GM08714 (cell line): Measurements from ENCODE around the gene PER1.

Experiments
- H3K4me3 ChIP-seq: fragments of 200-500 bp; sonication (Bioruptor generic); 2 replicates; pipeline ENCODE4 v1.5.1; 2014; ENCODE audit warnings: mild to moderate bottlenecking, low read length, inconsistent platforms
- ZNF274 ChIP-seq: IDR thresholded peaks from 2 replicates; pipeline ENCODE4 v1.6.1; 2012; ENCODE audit warnings: mild to moderate bottlenecking, low read depth, low read length

PER1 gene

DNA sequence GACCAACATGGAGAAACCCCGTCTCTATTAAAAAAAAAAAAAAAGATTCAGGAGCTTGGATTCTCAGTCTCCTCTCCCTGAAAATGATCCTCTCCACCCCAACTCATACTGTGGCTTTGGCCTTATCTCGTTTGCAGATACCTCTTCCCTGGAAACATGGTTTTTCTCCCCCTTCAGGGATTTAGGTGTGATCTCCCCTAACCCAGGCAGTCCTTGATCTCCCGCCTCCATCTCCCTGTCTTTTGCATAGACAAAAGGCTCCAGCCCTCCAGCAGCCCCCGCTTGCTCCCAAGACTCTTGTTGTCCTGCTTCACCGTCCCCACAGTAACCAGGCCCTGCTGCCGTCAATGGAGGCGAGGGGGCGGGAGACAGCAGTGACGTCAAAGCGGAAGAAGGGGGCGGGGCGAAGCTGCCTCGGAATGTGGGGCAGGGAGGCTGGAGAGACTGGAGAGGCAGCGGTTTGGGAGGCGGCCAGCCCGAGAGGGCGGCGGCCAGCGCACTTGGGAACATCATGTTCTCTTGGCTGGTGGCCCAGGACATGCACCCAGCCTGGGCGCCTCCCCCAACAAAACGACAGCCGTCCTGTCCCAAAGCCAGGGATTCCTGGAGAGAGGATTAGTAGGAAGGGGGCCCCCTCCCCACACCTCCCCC is 1.9 kb upstream of the PER1 start:
- no peak for TF ChIP-seq ZNF274
- H3K4me3 ChIP-seq: no peak overlapping the region; the same call in 1 of the 2 replicates

- no peak overlapping the region; the same call in 1 of the 2 replicates for H3K4me3 ChIP-seq
- no peak for TF ChIP-seq ZNF274
Observed at GRCh38 chr17:8153525-8153956, 1.3 kb upstream of the PER1 start.

GRCh38 chr17:8153031-8153451 is 837 bp upstream of the PER1 start:
- no peak for TF ChIP-seq ZNF274
- no peak overlapping the region for H3K4me3 ChIP-seq

GRCh38 chr17:8151641-8152111 is 528 bp downstream of the PER1 start:
- peak overlapping the region; percentile 73 for H3K4me3 ChIP-seq
- TF ChIP-seq ZNF274: no peak

- TF ChIP-seq ZNF274: no peak
- peak overlapping the region; percentile 73; the same call in 1 of the 2 replicates for H3K4me3 ChIP-seq
Observed at GRCh38 chr17:8151120-8151640, 1.0 kb downstream of the PER1 start.

DNA sequence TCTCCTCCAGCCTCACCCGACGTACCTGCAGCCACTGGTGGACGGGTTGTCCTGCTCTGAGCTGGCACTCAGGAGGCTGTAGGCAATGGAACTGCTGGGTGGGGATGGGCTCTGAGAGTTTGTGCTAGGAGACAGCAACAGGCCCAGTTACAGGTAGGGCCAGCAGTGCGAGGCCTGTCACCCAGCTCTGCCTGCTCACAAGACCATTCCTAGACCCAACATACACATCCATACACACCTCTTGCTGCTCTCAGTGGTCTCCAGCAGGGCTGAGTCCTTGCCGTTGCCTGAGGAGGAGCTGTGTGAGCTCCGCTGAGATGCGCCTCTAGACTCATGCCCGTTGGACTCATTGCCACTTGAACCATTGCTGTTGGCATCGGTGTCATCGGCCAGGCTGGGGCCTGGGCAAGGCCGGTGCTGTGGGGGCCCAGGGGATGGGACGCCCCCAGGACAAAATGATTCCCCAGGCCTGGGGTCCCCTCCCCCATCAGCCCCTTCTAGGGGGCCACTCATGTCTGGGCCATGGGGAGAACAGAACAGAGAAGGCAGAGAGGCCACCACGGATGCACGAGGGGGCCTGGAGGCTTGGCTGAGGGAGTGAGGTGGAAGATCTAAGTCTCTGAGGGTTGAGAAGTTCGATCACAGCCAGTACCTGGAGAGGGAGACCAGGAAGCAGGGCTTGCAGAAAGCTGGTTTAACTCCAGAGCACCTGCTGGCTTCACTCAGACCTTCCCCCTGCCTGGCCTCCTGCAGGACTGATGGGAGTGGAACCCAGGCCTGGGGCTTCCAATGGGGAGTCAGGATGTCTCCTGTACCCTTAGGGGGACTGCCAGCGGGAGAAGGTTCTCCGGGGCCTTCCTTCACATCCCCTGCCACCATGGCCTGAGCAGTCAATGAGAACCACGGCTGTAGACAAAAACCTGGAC is 1.7 kb downstream of the PER1 start:
- no peak for TF ChIP-seq ZNF274
- H3K4me3 ChIP-seq: peak overlapping the region; percentile 39; the same call in 1 of the 2 replicates

GRCh38 chr17:8149419-8150193 is 2.6 kb downstream of the PER1 start:
- H3K4me3 ChIP-seq: no peak overlapping the region
- TF ChIP-seq ZNF274: no peak

DNA sequence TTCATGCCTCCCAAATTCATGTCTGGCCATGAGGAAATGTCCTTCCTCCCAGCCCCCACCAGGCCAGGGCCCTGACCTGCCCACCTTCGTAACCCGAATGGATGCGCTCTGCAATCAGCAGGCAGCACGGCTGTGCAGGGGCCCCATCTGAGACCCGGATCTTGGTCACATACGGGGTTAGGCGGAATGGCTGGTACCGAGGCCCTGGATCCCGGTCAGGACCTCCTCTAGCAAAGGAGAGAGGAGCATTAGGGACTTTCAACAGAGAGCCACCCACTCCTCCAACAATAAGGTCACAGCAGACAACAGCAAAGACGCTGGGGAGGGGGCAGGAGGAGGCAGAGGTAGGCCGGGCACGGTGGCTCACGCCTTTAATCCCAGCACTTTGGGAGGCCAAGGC is 3.6 kb downstream of the PER1 start:
- no peak for TF ChIP-seq ZNF274
- no peak overlapping the region for H3K4me3 ChIP-seq

DNA sequence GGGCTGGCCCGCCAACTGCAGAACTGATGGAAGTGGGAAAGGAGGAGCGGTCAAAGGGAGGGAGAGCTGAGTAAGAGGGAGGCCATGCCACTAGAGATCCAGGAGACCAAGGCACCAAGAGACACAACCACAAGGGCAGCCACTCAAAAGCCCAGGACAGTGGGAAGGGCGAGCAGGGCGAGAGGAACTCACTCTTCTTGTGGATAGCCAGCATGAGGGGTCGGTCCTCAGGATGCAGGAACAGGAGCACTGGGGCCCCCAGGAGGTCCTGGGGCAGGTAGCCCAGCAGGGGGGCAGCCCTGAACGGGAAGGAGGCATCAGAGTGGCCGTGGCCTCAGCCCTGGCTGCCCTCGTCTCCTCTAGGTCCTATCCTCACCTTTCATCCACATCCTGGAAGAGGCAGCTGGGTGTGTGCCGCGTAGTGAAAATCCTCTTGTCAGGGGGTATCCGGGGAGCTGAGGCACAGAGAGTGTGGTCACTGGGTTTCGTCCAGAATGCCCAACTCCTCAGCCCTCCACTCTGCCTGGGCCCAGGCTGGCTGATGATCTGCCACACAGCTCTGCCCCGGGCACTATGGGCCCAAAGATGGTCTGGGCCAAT is 4.3 kb downstream of the PER1 start:
- no peak for TF ChIP-seq ZNF274
- H3K4me3 ChIP-seq: no peak overlapping the region

- TF ChIP-seq ZNF274: no peak
- H3K4me3 ChIP-seq: no peak overlapping the region
Observed at GRCh38 chr17:8147141-8147804, 4.9 kb downstream of the PER1 start.

- no peak for TF ChIP-seq ZNF274
- no peak overlapping the region for H3K4me3 ChIP-seq
Observed at GRCh38 chr17:8146381-8147140, 5.6 kb downstream of the PER1 start.

- H3K4me3 ChIP-seq: no peak overlapping the region
- TF ChIP-seq ZNF274: no peak
Observed at GRCh38 chr17:8145811-8146210, 6.4 kb downstream of the PER1 start.
